HCT116 (cell line): ENCODE data around the gene MINDY4. TPM values are rescaled to one million over a fixed set of nuclear protein-coding genes. Genes with fewer than 3 reads are reported as not detected.

Experiments
- ATAC-seq: fragments of 200-7000 bp; cut with Tn5 transposase; 2 replicates; pipeline ENCODE4 v1.9.1; 2020; ENCODE audit warnings: mild to moderate bottlenecking, moderate library complexity
- BruUV-seq: library from RNA; stranded (reverse); fragments of 400-500 nt; replicated peaks from 2 replicates; lab custom pipeline; 2021; lab: Mats Ljungman, UMichigan
- CTCF ChIA-PET: fragments of 300-600 bp; sonication (Branson Sonifier 250); formaldehyde crosslinking; loops from one replicate; lab custom pipeline; 2021; ENCODE audit warnings: antibody characterized with exemption; lab: Charles Lee
- POLR2A ChIA-PET: fragments of 300-600, 350-600 bp; sonication (Branson Sonifier 250); formaldehyde crosslinking; loops from one replicate; lab custom pipeline; 2021; ENCODE audit warnings: antibody characterized with exemption; lab: Charles Lee
- RAD21 ChIA-PET, 2 experiments: fragments of 300-600 bp; sonication (Branson Sonifier 250); formaldehyde crosslinking; loops; one replicate each; lab custom pipeline; 2023; ENCODE audit warnings: low total read pairs in 2 of 2; ENCODE audit not compliant: uncharacterized antibody in 2 of 2, unreplicated experiment in 2 of 2, low non-redundant PET in 1 of 2; lab: Charles Lee
- DNase-seq: peaks from one replicate; pipeline ENCODE4 v3.0.0-alpha.2; 2010; ENCODE audit warnings: low read depth, low spot score
- H2AFZ ChIP-seq: fragments of 200-600 bp; shearing (Covaris generic), sonication (generic); 2 replicates; pipeline ENCODE4 v1.6.1; 2017; ENCODE audit warnings: low read depth, mixed run types, mixed read lengths, antibody characterized with exemption, low read length; ENCODE audit not compliant: poor library complexity, severe bottlenecking
- H3K27ac ChIP-seq: 2 replicates; pipeline ENCODE4 v1.5.1; 2012; ENCODE audit warnings: low read depth, low read length
- H3K27me3 ChIP-seq: fragments of 200-600 bp; sonication (generic); 2 replicates; pipeline ENCODE4 v1.6.1; 2016; ENCODE audit warnings: mixed run types, low read length, mixed read lengths; ENCODE audit not compliant: insufficient read depth
- H3K36me3 ChIP-seq, 2 experiments: fragments of 200-500 bp in 1 of 2; fragments of 200-600 bp in 1 of 2; sonication (Bioruptor generic) in 1 of 2; sonication (generic) in 1 of 2; 2 replicates each; pipeline versions ENCODE4 v1.5.1 to v1.6.1; 2014 to 2016; ENCODE audit warnings: low read length in 2 of 2, inconsistent platforms in 1 of 2, mixed read lengths in 1 of 2, mixed run types in 1 of 2; ENCODE audit not compliant: insufficient read depth in 2 of 2, control insufficient read depth in 1 of 2
- H3K4me1 ChIP-seq, 2 experiments: fragments of 200-600 bp in 1 of 2; sonication (generic) in 1 of 2; 2 replicates each; pipeline versions ENCODE4 v1.5.1 to v1.6.1; 2012 to 2017; ENCODE audit warnings: low read length in 2 of 2, inconsistent platforms in 1 of 2, mild to moderate bottlenecking in 1 of 2, mixed read lengths in 1 of 2, mixed run types in 1 of 2, moderate library complexity in 1 of 2; ENCODE audit not compliant: insufficient read depth in 2 of 2, control insufficient read depth in 1 of 2
- H3K4me2 ChIP-seq: fragments of 200-600 bp; sonication (generic); 2 replicates; pipeline ENCODE4 v1.6.1; 2017; ENCODE audit warnings: mixed run types, low read length, mixed read lengths
- H3K4me3 ChIP-seq, 2 experiments: fragments of 200-600 bp in 1 of 2; sonication (generic) in 1 of 2; replicated peaks in 1 of 2; 2 replicates each; pipeline ENCODE4 v1.5.1; 2011 to 2016; ENCODE audit warnings: low read length in 2 of 2, control low read depth in 1 of 2, low read depth in 1 of 2, mild to moderate bottlenecking in 1 of 2, mixed read lengths in 1 of 2, mixed run types in 1 of 2
- H3K79me2 ChIP-seq: fragments of 200-600 bp; sonication (generic); 2 replicates; pipeline ENCODE4 v1.6.1; 2017; ENCODE audit warnings: mild to moderate bottlenecking, mixed run types, low read length, moderate library complexity, mixed read lengths; ENCODE audit not compliant: insufficient read depth
- H3K9ac ChIP-seq: fragments of 200-600 bp; sonication (generic); 2 replicates; pipeline ENCODE4 v1.6.1; 2016; ENCODE audit warnings: low read length, mixed read lengths
- H3K9me2 ChIP-seq: fragments of 200-600 bp; sonication (generic), shearing (Covaris generic); 2 replicates; pipeline ENCODE4 v1.6.1; 2017; ENCODE audit warnings: mixed run types, mild to moderate bottlenecking, moderate library complexity; ENCODE audit not compliant: insufficient read depth
- H3K9me3 ChIP-seq, 2 experiments: fragments of 200-500 bp in 1 of 2; fragments of 200-600 bp in 1 of 2; sonication (Bioruptor generic) in 1 of 2; sonication (generic) in 1 of 2; 2 replicates each; pipeline ENCODE4 v1.6.1; 2014 to 2017; ENCODE audit warnings: low read length in 2 of 2, mixed read lengths in 2 of 2, inconsistent platforms in 1 of 2, low read depth in 1 of 2, mild to moderate bottlenecking in 1 of 2, mixed run types in 1 of 2, moderate library complexity in 1 of 2; ENCODE audit not compliant: control insufficient read depth in 1 of 2, insufficient read depth in 1 of 2
- H4K20me1 ChIP-seq: fragments of 200-600 bp; sonication (generic), shearing (Covaris generic); 2 replicates; pipeline ENCODE4 v1.6.1; 2017; ENCODE audit warnings: mixed run types, mild to moderate bottlenecking, moderate library complexity; ENCODE audit not compliant: insufficient read depth
- CEBPB ChIP-seq: IDR thresholded peaks from 2 replicates; pipeline ENCODE4 v1.6.1; 2012; ENCODE audit warnings: low read depth
- ELF1 ChIP-seq: IDR thresholded peaks from 2 replicates; pipeline ENCODE4 v1.6.1; 2012; ENCODE audit warnings: low read depth, borderline replicate concordance
- EZH2 ChIP-seq: fragments of 200-600 bp; sonication (generic); IDR thresholded peaks from 2 replicates; pipeline ENCODE4 v1.6.1; 2017; ENCODE audit warnings: antibody characterized with exemption, mixed run types
- JUND ChIP-seq: IDR thresholded peaks from 2 replicates; pipeline ENCODE4 v1.6.1; 2012
- MAX ChIP-seq: IDR thresholded peaks from 2 replicates; pipeline ENCODE4 v1.6.1; 2012
- POLR2AphosphoS5 ChIP-seq: IDR thresholded peaks from 2 replicates; pipeline ENCODE4 v1.6.1; 2011; ENCODE audit warnings: mild to moderate bottlenecking, low read depth, low read length, moderate library complexity
- REST ChIP-seq: IDR thresholded peaks from 2 replicates; pipeline ENCODE4 v1.6.1; 2012; ENCODE audit warnings: low read depth
- SIN3A ChIP-seq: IDR thresholded peaks from 2 replicates; pipeline ENCODE4 v1.6.1; 2012; ENCODE audit warnings: low read depth
- SRF ChIP-seq: IDR thresholded peaks from 2 replicates; pipeline ENCODE4 v1.6.1; 2012; ENCODE audit warnings: low read depth
- TCF7L2 ChIP-seq: IDR thresholded peaks from 2 replicates; pipeline ENCODE4 v1.7.0; 2011; ENCODE audit warnings: borderline replicate concordance, inconsistent platforms; ENCODE audit not compliant: insufficient read depth, insufficient read length; ENCODE audit errors: extremely low read depth
- ZNF274 ChIP-seq: fragments of 200-500 bp; sonication (Bioruptor generic); IDR thresholded peaks from 2 replicates; pipeline ENCODE4 v1.6.1; 2014; ENCODE audit warnings: mild to moderate bottlenecking, low read depth, low read length, inconsistent platforms
- intact Hi-C: fragments of 100-400 bp; cut with micrococcal nuclease; formaldehyde crosslinking; loops from 2 replicates; pipeline ENCODE4 v1.10.0; 2022
- total RNA-seq: library from RNA; stranded (reverse); gene quantifications from one replicate; pipeline ENCODE4 v1.2.1, GENCODE V29; 2021; ENCODE audit not compliant: unreplicated experiment
- TF ChIP-seq, protein P1 (sequence below): IDR thresholded peaks from 2 replicates; pipeline ENCODE4 v1.6.1; 2012
- TF ChIP-seq, protein P2 (sequence below), 3 experiments: fragments of 200-600 bp in 1 of 3; sonication (generic) in 1 of 3; IDR thresholded peaks in 2 of 3; conservative IDR thresholded peaks in 1 of 3; 2 replicates each; pipeline ENCODE4 v1.5.1; 2012 to 2017; ENCODE audit warnings: low read depth in 2 of 3, low read length in 2 of 3, antibody characterized with exemption in 1 of 3, borderline replicate concordance in 1 of 3, control low read depth in 1 of 3, mild to moderate bottlenecking in 1 of 3, mixed read lengths in 1 of 3, mixed run types in 1 of 3, moderate library complexity in 1 of 3; ENCODE audit not compliant: insufficient read depth in 1 of 3

Gene MINDY4
- total RNA-seq, 1 experiment from 2014 or later: 6.1 TPM

DNA sequence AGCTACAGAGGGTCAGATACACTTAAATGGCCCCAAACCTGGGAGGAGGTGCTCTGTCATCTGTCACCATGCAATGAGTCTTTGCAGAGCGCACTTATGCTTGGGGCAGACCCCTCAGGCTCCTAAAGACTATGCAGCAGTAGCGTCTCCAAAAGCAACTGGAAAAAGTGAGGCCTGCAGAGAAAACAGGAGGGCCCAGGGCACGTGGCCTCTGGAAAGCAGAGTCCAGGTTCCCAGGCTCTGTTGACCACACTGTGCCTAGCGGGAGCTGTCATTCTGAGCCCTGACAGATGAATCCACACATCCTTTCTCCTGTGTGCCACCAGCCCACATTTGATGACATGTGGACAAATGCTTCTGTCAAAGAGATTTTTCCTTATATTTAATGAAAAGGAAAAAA lies 66.4 kb downstream of the MINDY4 start:
- DNase-seq (no peak), ATAC-seq (no peak)
- Histone ChIP-seq H3K36me3 (no peaks in the 10 kb centered on the region; a peak in 1 of 4 replicates), H3K4me2 (no peak overlapping the region), H3K9me2 (no peaks in the 10 kb centered on the region), H3K27me3 (no peaks in the 10 kb centered on the region), H3K79me2 (no peaks in the 10 kb centered on the region), H2AFZ (no peak overlapping the region), H3K4me1 (no peaks in the 10 kb centered on the region), H3K9me3 (peaks cover 0 to 4% of the 10 kb centered on the region in 2 experiments; a peak in 2 of 4 replicates), H3K27ac (no peak overlapping the region), H3K9ac (no peak overlapping the region), H3K4me3 (no peak overlapping the region), H4K20me1 (no peaks in the 10 kb centered on the region)
- ChIA-PET CTCF (no interaction called here), POLR2A (no interaction called here), RAD21 (no interaction called here)
- intact Hi-C loops: no loop called here
- TF ChIP-seq POLR2AphosphoS5 (no peak), TCF7L2 (no peak), SIN3A (no peak), MAX (no peak), EZH2 (no peak), ELF1 (no peak), REST (no peak), JUND (no peak), SRF (no peak), CEBPB (no peak), ZNF274 (no peak)
- TF ChIP-seq, protein P1, sequence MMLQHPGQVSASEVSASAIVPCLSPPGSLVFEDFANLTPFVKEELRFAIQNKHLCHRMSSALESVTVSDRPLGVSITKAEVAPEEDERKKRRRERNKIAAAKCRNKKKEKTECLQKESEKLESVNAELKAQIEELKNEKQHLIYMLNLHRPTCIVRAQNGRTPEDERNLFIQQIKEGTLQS: no peak
- TF ChIP-seq, protein P2, sequence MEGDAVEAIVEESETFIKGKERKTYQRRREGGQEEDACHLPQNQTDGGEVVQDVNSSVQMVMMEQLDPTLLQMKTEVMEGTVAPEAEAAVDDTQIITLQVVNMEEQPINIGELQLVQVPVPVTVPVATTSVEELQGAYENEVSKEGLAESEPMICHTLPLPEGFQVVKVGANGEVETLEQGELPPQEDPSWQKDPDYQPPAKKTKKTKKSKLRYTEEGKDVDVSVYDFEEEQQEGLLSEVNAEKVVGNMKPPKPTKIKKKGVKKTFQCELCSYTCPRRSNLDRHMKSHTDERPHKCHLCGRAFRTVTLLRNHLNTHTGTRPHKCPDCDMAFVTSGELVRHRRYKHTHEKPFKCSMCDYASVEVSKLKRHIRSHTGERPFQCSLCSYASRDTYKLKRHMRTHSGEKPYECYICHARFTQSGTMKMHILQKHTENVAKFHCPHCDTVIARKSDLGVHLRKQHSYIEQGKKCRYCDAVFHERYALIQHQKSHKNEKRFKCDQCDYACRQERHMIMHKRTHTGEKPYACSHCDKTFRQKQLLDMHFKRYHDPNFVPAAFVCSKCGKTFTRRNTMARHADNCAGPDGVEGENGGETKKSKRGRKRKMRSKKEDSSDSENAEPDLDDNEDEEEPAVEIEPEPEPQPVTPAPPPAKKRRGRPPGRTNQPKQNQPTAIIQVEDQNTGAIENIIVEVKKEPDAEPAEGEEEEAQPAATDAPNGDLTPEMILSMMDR (IDR thresholded peaks at IDR 0.05 in 2 of 3, conservative IDR thresholded peaks at IDR 0.05 in 1 of 3; ENCODE audit: borderline replicate concordance in 1 of 3, insufficient read depth in 1 of 3, low read depth in 2 of 3, low read length in 2 of 3): no peak
- BruUV-seq: no TSS peak
